GM19035 (cell line): Measurements from ENCODE around the gene EPB41L4A.
"Not testable (repeated sequence)": the region's sequence is repeated elsewhere in the genome, so short reads cannot be mapped to it uniquely, and the experiment has no call there.

Source experiments
- ATAC-seq: cut with Tn5 transposase; IDR thresholded peaks from one replicate; pipeline ENCODE4 v1.9.1; 2021; ENCODE audit not compliant: unreplicated experiment

EPB41L4A gene

DNA sequence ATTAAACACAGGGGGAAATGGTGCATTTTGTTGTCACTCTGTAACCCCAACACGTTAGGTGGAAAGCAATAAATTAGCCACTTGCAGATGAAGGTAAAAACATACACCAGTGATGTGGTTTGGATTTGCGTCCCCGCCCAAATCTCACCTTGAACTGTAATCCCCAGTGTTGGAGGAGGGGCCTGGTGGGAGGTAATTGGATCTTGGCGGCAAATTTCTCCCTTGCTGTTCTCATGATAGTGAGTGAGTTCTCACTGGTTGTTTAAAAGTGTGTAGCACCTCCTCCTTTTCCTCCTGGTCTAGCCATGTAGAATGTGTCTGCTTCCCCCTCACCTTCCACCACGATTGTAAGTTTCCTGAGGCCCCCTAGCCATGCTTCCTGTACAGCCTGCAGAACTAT lies 17.2 kb downstream of the EPB41L4A start:
- no peak for ATAC-seq

DNA sequence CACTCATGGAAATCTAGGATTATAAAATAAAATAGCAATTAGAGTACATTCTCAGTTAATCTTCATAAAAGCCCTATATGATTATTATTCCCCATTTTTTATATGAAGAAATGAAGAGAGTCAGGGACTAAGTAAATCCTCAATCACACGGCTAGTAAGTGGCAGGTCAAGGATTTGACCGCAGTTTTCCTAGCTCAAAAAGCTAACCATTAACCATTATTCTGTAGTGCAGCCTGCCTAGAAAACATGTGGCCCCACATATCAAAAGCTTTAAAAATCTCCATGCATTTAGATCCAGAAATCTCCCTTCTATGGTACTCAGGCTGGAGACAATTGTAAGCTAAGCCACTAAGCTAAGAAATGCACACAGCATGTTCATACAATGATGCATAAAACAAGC lies 21.4 kb downstream of the EPB41L4A start:
- no peak for ATAC-seq

DNA sequence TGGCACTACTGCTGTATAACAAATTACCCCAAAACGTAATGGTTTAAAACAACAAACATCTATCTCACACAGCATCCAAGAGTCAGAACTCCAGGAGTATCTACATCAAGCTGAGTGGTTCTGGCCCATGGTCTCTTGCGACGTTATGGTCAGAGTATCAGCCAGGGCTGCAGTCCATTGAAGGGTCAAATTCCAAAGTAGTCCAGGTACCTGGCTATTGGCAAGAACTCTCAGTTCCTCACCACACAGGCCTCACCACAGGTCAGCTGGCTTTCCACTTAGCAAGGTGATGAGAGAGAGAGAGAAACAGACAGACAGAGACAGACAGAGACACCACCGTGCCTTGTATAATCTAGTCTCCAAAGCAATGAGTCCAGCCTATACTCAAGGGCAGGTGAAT lies 22.6 kb downstream of the EPB41L4A start:
- no peak for ATAC-seq

DNA sequence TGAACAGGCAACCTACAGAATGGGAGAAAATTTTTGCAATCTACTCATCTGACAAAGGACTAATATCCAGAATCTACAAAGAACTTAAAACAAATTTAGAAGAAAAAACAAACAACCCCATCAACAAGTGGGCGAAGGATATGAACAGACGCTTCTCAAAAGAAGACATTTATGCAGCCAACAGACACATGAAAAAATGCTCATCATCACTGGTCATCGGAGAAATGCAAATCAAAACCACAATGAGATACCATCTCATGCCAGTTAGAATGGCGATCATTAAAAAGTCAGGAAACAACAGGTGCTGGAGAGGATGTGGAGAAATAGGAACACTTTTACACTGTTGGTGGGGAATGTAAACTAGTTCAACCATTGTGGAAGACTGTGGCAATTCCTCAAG lies 23.8 kb downstream of the EPB41L4A start:
- not testable (repeated sequence) for ATAC-seq

DNA sequence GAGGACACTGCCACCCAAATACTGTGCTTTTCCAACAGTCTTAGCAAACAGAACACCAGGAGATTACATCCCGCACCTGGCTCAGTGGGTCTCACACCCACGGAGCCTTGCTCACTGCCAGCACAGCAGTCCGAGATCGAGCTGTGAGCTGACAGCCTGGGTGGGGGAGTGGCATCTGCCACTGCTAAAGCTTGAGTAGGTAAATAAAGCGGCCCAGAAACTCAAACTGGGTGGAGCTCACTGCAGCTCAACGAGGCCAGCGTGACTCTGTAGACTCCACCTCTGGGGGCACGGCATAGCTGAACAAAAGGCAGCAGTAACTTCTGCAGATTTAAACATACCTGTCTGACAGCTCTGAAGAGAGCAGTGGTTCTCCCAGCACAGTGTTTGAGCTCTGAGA lies 28.8 kb downstream of the EPB41L4A start:
- ATAC-seq = no peak

DNA sequence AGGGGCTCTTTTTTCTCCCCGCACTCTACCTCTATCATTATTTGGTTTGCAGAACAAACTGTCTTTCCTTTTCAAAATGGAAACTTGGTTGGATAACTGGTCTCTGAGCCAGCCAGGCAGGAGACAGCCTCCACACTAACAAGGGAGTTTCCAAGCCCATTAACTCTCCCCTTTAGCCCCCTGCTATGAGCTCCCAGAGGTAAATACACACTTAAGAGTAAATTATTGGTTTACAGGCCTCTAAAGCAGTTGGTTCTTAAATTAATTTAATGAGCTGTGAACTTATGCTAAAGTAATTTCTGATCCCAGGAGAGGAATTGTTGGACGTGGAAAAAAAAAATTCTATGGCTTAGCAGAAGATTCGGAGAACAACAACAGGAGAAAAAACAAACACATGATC lies 30.3 kb downstream of the EPB41L4A start:
- no peak for ATAC-seq

DNA sequence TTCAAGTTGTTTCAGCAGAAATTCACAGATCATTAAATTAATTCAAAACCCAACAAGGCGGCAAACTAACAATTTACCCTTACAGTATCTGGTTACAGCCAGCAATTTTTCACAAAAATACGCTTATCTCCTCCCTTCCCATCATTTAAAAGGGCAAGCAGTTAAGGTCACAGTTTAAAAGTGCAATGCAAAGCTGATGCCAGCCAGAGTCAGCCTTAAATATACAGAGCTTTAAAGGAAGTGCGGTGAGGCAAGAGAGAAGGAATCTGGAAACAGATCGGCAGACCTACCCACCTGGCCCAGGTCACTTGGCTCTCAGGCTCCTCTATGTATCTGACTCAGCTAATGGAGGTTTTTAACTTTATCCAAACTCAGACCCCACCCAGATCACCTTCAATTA lies 31.0 kb downstream of the EPB41L4A start:
- no peak for ATAC-seq

DNA sequence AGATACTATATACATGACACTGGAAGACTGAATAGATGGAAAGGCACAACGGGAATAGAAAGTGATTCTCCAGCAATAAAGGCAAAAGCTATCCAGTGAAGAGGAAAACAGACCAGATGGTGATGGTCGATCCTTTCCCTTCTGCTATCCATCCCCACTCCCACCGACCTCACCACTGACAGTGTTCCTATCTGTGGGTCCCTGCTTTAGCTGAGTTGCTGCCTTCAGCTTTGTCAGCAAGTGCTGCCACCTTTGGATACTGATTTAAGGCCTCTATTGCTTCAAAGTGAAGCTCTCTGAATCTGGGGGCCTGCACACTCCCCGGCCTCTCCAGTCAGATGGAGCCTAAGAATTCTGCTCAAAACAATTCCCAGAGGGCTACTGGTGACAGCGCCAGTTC lies 32.3 kb downstream of the EPB41L4A start:
- no peak for ATAC-seq

DNA sequence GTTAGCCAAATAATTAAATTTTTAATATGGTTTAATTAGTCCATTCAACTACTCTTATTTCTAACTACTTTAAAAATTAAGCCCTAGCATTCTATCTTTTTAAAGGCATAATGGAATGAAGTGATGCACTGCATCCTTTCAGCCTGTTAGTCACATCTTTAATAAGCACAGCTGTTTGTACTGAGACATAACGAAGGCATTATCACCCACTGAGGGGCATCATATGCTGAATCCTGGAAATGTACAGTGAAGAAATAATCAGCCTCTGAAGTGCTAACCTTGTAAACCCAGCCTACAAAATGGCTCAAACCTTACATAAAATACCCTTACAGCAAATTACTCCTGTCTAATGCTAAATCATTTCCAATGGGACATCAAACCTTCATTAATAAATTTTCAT lies 33.1 kb downstream of the EPB41L4A start:
- no peak for ATAC-seq

DNA sequence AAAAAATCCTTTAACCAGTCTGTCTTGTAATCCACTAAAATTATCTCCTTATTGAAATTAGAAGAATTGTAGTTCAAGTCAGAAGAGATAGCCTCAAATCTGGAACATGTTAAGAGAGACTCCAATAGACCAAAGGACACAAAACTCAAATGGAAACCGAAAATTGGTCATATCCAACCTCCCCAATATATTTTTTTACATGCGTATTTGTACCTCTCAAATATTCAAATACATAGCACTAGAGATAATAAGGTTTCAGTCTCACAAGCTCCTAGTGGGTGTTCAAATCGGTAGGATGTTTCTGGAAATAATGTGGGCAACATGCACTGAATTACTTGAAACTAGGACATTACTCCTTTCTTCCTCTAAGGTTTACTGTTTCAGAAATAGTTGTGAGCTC lies 33.5 kb downstream of the EPB41L4A start:
- peak; percentile 75 for ATAC-seq

DNA sequence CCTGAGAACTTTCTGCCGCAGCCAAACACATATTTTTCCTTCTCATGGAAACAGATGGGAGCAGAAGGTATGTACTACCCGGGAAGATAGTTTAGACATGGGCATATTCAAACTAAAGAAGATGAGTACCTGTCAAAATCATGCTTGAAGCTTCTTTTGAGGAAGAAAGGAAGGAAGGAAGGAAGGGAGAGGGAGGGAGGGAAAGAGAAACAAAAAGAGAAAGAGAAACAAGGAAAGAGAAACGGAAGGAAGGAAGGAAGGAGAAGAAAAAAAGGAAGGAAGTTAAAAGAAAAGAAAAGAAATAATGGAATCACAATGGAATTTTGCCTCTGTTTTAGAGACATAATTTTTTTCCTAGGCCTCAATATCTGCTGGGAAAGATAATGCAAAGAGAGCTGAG lies 34.6 kb downstream of the EPB41L4A start:
- no peak for ATAC-seq

DNA sequence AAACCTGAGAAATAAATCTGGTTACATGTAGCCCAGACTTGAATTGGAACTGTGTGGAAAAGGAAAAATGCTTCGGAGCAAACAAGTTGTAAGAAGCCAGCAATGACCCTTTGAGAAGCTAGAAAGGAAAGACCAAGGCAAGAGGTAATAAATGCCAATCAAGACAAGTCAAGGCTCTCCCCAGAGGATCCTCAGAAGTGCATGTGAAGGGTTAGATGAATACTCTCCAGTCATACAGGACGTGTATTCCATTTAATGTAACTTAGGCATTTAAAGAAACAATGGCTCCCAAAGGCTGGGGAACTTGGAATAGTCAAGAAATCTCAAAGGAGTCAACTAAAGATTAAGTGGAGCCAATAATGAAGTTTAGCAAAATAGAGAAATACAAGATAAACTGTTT lies 36.2 kb downstream of the EPB41L4A start:
- no peak for ATAC-seq

DNA sequence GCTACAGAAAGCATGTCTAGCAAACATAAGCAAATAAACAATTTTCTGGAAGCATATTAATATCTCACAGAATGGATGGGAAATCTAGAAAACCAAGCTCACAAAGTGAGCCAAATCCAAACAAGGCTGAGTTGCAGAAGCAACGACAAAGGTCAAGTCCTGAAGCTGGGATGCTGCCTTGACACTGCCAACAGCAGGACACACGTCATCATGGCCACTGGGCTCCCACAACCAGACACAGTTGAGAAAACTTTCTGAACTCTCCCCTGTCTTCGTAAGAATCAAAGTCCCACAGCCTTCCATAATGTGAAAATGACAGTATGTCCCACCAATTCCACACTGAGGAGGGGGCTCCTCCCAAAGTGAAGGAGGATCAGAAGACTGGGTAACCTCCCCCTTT lies 37.6 kb downstream of the EPB41L4A start:
- no peak for ATAC-seq

DNA sequence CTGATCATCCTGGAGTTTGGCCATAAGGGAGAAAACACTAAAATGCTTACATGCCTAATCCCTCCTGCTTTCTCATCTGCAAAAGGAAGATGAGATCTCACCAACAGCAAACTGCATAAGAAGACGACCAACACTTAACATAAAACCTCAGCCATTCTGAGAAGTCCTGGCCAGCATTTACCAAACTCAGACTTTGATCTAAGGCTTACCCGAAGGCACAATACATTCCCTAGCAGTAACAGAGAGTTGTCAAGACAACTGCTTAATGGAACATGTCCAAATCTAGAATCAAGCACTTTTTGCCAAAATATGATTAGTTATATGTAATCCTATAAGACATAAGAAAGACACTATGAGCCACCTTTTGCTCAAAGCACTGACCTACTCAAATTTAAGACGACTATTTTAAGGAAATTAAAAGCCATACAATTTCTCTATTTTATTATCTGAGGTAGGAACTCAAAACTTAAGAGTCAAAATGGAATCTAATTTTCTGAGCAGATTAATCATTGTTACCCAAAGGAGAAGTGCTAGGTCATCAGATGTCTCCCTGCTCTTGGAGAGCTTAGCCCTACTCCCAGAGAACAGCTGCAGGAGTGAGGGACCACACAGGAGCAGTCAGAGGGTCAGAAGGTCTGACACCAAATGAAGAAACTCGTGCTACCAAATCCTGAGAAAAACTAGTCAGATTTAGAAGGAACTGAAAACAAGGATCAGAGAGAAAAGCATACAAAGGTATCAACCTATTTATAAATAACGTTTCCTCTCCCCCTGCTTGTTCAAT lies 39.3 kb downstream of the EPB41L4A start:
- ATAC-seq = no peak

DNA sequence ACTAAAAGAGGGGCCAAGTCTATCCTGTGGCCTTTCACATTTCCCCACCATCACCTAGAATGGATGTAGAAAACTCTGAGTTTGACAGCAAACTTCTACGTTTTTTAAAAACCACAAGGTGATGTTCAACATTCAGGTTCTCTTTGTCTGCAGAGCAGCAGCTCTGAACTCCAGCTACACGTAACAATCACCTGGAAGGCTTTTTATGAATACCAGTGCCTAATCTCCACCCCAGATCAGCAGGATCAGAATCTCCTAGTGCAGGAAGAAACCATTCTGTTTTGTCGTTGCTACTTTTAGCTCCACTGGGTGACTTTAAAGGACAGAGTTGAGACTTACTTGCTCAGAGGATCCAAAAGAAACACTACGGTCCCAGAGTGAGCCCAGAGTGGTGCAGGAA lies 44.3 kb downstream of the EPB41L4A start:
- ATAC-seq = no peak

DNA sequence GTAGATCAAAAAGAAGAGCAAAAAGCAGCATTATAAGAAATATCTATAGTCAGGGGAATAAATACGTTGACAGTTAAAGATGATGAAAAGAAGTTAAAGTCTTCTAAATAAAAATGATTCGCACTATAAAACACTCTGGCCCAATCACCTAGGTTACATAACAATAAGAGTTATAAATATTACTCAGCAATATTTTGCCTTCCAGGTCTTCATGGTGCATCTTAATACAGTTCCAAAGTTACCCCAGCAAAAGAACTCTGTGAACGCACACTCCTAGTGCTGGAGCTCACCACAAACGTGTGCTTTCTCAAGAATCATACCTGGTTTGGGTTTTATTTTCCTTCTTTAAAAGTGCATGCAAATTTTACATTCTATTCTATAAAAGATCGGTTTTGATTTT lies 44.7 kb downstream of the EPB41L4A start:
- ATAC-seq = no peak

DNA sequence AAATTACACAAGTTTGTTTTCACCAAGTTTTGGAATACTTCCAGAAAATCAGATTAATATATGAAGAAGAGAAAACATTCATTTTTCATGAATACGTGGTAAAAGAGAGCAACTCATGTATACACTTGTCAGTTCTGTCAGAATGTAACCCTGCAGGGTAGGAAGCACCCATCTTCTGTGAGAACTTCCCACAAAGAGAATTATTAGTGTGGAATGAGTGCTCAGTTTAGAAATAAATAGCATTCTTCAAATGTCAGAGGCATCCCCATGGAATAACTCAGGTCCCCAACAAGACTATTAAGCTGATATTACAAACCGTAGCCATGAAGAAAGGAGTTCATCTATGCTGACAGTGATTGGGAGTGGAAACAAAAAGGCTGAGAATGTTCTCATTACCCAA lies 45.2 kb downstream of the EPB41L4A start:
- ATAC-seq = no peak

DNA sequence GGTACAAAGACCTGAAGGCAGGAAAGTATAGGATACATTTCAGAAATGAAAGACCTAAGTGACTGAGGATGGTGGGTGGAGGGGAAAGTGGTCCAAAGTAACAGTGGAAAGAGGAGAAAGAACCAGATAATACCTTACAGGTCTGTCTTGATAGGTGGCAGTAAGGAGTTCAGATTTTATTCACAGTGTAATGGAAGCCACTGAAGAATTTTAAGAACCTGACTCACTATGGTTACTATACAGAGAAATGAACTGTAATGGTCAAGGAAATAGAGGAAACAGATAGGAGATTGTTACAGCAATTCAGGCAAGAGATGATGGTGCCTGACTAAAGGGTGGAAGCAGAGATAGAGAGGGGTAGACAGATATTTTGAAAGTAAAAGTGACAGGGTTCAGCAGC lies 46.5 kb downstream of the EPB41L4A start:
- ATAC-seq = no peak

DNA sequence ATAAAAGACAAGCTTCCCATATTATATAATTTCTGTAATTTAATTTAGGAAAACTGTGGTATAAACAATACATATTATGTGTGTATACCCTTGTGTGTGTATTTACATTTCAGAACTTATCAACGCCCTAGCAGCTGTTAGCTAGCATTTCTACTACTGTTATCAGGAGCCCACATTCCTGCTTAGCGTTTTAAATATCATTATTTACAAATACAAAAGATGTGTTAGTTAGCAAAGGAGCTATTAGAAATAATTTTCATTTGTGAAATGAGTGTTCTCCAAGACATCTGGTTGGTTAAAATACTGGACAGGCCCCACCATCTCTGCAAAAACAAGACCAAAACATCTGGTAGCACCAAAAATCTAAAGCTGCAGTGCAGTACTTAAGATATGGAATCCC lies 48.0 kb downstream of the EPB41L4A start:
- no peak for ATAC-seq

DNA sequence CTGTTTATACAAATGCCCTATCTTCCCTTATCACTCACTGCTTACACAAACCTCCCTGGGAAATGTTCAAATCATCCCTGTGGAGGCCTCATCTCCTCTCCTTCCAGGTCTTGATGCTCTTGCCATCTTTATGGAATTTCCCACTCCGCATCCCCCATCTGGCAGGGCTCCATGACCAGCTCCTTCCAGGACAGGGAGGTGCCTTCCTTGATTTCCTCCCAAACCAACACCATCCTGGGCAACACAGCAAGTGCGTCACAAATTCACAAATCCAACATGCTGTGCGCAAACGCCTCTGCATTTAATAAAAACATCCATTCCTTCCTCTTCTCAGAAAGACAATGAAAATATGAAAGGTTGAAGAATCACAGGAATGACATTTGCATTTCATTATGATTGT lies 51.7 kb downstream of the EPB41L4A start:
- ATAC-seq = no peak

DNA sequence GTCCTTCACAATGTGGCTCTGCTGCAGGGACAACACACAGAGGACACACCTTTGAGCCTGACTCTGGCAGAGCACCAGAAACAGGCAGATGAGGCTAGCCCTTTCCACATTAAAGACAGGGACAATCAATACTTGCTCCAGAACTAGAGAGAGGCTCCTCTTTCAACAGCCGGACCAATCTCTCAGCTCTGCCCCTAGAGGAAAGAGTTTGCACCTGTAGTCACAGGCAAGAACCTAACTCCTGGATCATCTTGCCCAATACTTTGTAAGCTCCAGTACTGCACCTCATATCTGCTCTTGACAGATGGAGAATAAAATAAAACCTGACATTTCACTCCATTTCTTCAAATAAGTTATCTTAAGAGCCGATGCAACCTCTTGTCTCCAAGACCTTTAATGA lies 52.1 kb downstream of the EPB41L4A start:
- no peak for ATAC-seq

DNA sequence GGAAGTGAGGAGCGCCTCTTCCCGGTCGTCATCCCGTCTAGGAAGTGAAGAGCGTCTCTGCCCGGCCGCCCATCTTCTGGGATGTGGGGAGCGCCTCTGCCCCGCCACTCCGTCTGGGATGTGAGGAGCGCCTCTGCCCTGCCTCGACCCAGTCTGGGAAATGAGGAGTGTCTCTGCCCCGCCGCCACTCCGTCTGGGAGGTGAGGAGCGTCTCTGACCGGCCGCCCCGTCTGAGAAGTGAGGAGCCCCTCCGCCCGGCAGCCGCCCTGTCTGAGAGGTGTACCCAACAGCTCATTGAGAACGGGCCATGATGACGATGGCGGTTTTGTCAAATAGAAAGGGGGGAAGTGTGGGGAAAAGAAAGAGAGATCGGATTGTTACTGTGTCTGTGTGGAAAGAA lies 58.3 kb downstream of the EPB41L4A start:
- not testable (repeated sequence) for ATAC-seq

DNA sequence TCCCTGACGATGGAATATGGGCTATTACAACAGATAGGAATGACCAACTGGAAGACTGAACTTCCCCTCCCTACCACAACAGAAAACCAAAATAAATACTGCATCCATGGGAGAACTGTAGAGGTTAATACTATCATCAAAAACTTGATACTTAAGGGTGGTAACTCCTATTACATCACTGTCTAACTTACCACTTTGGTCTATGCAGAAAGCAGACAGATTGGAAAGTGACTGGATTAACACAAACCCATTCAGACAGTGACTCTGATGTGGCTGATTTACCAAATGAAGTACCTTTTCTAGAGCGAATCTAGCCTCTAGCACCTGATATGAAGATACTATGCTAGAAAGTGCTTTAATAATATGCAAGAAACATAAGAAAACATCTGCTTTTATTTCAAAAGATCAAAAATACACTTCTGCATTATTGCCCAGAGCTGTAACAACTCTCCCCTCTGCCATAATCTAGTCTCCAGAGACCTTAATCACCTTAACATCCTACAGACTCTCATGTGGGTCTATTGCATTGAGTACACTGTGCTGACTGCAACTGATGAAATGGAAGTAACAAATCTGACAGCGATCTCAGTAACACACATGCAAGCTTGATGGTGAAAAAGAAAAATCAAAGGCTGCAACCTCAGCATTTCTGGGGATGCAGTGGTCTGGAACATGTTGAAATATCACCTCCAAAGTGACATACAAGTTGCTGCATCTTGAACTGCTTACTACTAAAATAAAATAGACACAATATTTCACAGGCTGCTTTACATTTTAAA lies 62.7 kb downstream of the EPB41L4A start:
- ATAC-seq = no peak
